MCF 10A (cell line): ENCODE measurements around the gene FAM89A. TPM values are rescaled to one million over a fixed set of nuclear protein-coding genes. Genes with fewer than 3 reads are reported as not detected.
"Not testable (repeated sequence)": the region's sequence is repeated elsewhere in the genome, so short reads cannot be mapped to it uniquely, and the experiment has no call there.

ENCODE experiments used
- BruUV-seq: library from RNA; stranded (reverse); fragments of 400-500 nt; replicated peaks from 2 replicates; lab custom pipeline; 2021; lab: Mats Ljungman, UMichigan
- CTCF ChIA-PET: fragments of 300-600 bp; sonication (Branson Sonifier 250); formaldehyde crosslinking; extraction: SDS; loops from one replicate; lab custom pipeline; 2021; ENCODE audit warnings: antibody characterized with exemption, inconsistent platforms; lab: Yijun Ruan, JAX
- POLR2A ChIA-PET: fragments of 300-600, 350-650 bp; sonication (Branson Sonifier 250); formaldehyde crosslinking; extraction: SDS; loops from one replicate; lab custom pipeline; 2020; ENCODE audit warnings: antibody characterized with exemption, inconsistent platforms; lab: Yijun Ruan, JAX
- DNase-seq: peaks from one replicate; pipeline ENCODE4 v3.0.0-alpha.2; 2018; ENCODE audit not compliant: unreplicated experiment
- H3K27ac Mint-ChIP-seq: one replicate; pipeline ENCODE4 v1.8.0; 2022; ENCODE audit warnings: mild to moderate bottlenecking, low read depth, mixed read lengths; ENCODE audit not compliant: unreplicated experiment
- H3K27me3 Mint-ChIP-seq: one replicate; pipeline ENCODE4 v1.8.0; 2022; ENCODE audit warnings: mixed read lengths; ENCODE audit not compliant: insufficient read depth, unreplicated experiment
- H3K36me3 Mint-ChIP-seq: one replicate; pipeline ENCODE4 v1.8.0; 2022; ENCODE audit warnings: mild to moderate bottlenecking, moderate library complexity, mixed read lengths; ENCODE audit not compliant: insufficient read depth, unreplicated experiment
- H3K4me1 Mint-ChIP-seq: one replicate; pipeline ENCODE4 v1.8.0; 2022; ENCODE audit warnings: mixed read lengths; ENCODE audit not compliant: insufficient read depth, unreplicated experiment
- H3K4me3 Mint-ChIP-seq: one replicate; pipeline ENCODE4 v1.8.0; 2022; ENCODE audit warnings: mild to moderate bottlenecking, moderate library complexity, mixed read lengths; ENCODE audit not compliant: unreplicated experiment
- H3K9me3 Mint-ChIP-seq: one replicate; pipeline ENCODE4 v1.8.0; 2022; ENCODE audit warnings: mixed read lengths; ENCODE audit not compliant: unreplicated experiment
- CTCF ChIP-seq: fragments of 200-600 bp; IDR thresholded peaks from one replicate; pipeline ENCODE4 v1.8.0; 2022; ENCODE audit warnings: antibody characterized with exemption, mild to moderate bottlenecking; ENCODE audit not compliant: unreplicated experiment
- intact Hi-C: fragments of 100-400 bp; cut with micrococcal nuclease; formaldehyde crosslinking; loops from 2 replicates; pipeline ENCODE4 v1.14.1; 2022
- total RNA-seq: library from RNA; stranded (reverse); gene quantifications from 2 replicates; pipeline ENCODE4 v1.2.3, GENCODE V29; 2022

The FAM89A gene
- total RNA-seq, 1 experiment from 2014 or later, result 29.2 TPM

GRCh38 chr1:231027136-231027925 is 12.7 kb downstream of the FAM89A start:
- no peak for DNase-seq
- CTCF ChIA-PET, result interaction anchor here (0.6 to 1.4 kb wide), 2 partner anchors 8 to 47 kb away, joined by 3 to 5 read pairs; no protein-coding TSS in a partner anchor
- no peak overlapping the region for H3K4me3 Mint-ChIP-seq
- no peak overlapping the region for H3K27ac Mint-ChIP-seq
- POLR2A ChIA-PET, result interaction anchor here (1.4 kb wide), 1 partner anchor 12 kb away, joined by 3 read pairs; no protein-coding TSS in a partner anchor
- no TSS peak for BruUV-seq
- H3K4me1 Mint-ChIP-seq, result no peaks in the 10 kb centered on the region
- H3K9me3 Mint-ChIP-seq, result no peaks in the 10 kb centered on the region
- H3K36me3 Mint-ChIP-seq, result peaks cover 4% of the 10 kb centered on the region
- no peaks in the 10 kb centered on the region for H3K27me3 Mint-ChIP-seq
- no peak for TF ChIP-seq CTCF
- intact Hi-C loops, result no loop called here

GRCh38 chr1:231026576-231026975 is 13.5 kb downstream of the FAM89A start:
- intact Hi-C loops, result no loop called here
- H3K4me3 Mint-ChIP-seq, result no peak overlapping the region
- no peak overlapping the region for H3K27ac Mint-ChIP-seq
- no peaks in the 10 kb centered on the region for H3K4me1 Mint-ChIP-seq
- no peaks in the 10 kb centered on the region for H3K27me3 Mint-ChIP-seq
- H3K36me3 Mint-ChIP-seq, result peaks cover 4% of the 10 kb centered on the region
- TF ChIP-seq CTCF, result no peak
- DNase-seq, result no peak
- no TSS peak for BruUV-seq
- POLR2A ChIA-PET, result no interaction called here
- CTCF ChIA-PET, result no interaction called here
- no peaks in the 10 kb centered on the region for H3K9me3 Mint-ChIP-seq

GRCh38 chr1:231023150-231023549 is 16.9 kb downstream of the FAM89A start:
- intact Hi-C loops, result no loop called here
- Mint-ChIP-seq H3K4me3 (no peak overlapping the region), H3K27ac (peak overlapping the region; percentile 7), H3K4me1 (peaks cover 11% of the 10 kb centered on the region), H3K9me3 (no peaks in the 10 kb centered on the region), H3K36me3 (peaks cover 13% of the 10 kb centered on the region), H3K27me3 (no peaks in the 10 kb centered on the region)
- no peak for DNase-seq
- CTCF ChIA-PET, result no interaction called here
- TF ChIP-seq CTCF, result no peak
- BruUV-seq, result no TSS peak
- POLR2A ChIA-PET, result interaction anchor here (0.6 kb wide), 1 partner anchor 142 kb away, joined by 3 read pairs; no protein-coding TSS in a partner anchor

GRCh38 chr1:231022543-231022942 is 17.5 kb downstream of the FAM89A start:
- BruUV-seq, H3K9me3 Mint-ChIP-seq, H3K27me3 Mint-ChIP-seq, DNase-seq, intact Hi-C loops, H3K4me3 Mint-ChIP-seq, POLR2A ChIA-PET: not testable (repeated sequence)
- CTCF ChIA-PET, result interaction anchor here (0.6 to 1.0 kb wide), 2 partner anchors 8 to 198 kb away, joined by 3 to 5 read pairs; no protein-coding TSS in a partner anchor
- H3K36me3 Mint-ChIP-seq, result peaks cover 14% of the 10 kb centered on the region
- H3K27ac Mint-ChIP-seq, result peak overlapping the region; percentile 7
- H3K4me1 Mint-ChIP-seq, result peaks cover 11% of the 10 kb centered on the region
